Measurements from ENCODE around the gene RBM4. TPM values are rescaled to one million over a fixed set of nuclear protein-coding genes. Genes with fewer than 3 reads are reported as not detected.
A peak's percentile ranks its signal among the peaks of the same experiment; 100 is the strongest.

RBM4 gene
- total and polyA plus RNA-seq, 2 of the 13 experiments (the other 11 are each of a cell fraction or from before 2014, with no cell fraction given) = 126 to 136 TPM

DNA sequence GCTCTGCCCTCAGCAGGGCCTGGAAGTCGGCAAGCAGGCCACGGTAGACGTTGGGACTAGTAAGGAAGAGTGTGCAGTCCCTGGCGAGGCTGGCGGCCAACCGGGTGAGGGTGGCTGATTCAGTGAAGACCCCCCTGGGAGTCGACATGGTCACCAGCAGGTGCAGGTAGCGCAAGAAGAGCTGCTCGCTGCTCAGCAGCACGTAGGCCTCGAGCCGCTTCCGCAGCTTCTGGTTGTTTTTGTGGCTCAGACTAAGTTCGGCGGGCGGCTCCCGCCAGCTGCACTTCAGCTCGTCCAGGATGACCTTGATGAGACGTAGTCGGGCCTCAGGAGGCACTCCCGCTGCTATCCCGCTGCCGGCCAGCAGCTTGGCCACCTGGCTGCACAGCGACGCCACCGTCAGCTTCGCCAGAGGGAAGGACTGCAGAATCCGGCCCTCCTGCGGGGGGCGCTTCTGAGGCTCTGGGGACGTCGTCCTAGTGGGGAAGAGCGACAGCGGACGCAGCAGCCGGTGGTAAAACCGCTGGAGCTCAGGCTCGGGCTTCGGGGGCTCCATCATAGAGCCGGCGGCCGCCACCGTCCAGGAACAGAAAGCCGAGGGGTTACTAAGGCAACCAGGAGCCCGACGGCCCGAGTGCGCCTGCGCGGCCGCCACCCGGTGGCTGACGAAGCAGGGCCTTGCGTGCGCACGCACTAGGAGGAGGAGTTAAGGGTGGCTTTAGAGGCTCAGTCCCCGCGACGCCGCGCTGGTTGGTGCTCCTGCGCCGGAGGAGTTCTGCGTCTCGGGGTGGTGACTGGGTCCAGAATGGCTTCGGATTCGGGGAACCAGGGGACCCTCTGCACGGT, 45.8 kb upstream of the RBM4 start, which contains the start of the genes CCDC87 and CCS (continued):
- TF ChIP-seq, protein P1, sequence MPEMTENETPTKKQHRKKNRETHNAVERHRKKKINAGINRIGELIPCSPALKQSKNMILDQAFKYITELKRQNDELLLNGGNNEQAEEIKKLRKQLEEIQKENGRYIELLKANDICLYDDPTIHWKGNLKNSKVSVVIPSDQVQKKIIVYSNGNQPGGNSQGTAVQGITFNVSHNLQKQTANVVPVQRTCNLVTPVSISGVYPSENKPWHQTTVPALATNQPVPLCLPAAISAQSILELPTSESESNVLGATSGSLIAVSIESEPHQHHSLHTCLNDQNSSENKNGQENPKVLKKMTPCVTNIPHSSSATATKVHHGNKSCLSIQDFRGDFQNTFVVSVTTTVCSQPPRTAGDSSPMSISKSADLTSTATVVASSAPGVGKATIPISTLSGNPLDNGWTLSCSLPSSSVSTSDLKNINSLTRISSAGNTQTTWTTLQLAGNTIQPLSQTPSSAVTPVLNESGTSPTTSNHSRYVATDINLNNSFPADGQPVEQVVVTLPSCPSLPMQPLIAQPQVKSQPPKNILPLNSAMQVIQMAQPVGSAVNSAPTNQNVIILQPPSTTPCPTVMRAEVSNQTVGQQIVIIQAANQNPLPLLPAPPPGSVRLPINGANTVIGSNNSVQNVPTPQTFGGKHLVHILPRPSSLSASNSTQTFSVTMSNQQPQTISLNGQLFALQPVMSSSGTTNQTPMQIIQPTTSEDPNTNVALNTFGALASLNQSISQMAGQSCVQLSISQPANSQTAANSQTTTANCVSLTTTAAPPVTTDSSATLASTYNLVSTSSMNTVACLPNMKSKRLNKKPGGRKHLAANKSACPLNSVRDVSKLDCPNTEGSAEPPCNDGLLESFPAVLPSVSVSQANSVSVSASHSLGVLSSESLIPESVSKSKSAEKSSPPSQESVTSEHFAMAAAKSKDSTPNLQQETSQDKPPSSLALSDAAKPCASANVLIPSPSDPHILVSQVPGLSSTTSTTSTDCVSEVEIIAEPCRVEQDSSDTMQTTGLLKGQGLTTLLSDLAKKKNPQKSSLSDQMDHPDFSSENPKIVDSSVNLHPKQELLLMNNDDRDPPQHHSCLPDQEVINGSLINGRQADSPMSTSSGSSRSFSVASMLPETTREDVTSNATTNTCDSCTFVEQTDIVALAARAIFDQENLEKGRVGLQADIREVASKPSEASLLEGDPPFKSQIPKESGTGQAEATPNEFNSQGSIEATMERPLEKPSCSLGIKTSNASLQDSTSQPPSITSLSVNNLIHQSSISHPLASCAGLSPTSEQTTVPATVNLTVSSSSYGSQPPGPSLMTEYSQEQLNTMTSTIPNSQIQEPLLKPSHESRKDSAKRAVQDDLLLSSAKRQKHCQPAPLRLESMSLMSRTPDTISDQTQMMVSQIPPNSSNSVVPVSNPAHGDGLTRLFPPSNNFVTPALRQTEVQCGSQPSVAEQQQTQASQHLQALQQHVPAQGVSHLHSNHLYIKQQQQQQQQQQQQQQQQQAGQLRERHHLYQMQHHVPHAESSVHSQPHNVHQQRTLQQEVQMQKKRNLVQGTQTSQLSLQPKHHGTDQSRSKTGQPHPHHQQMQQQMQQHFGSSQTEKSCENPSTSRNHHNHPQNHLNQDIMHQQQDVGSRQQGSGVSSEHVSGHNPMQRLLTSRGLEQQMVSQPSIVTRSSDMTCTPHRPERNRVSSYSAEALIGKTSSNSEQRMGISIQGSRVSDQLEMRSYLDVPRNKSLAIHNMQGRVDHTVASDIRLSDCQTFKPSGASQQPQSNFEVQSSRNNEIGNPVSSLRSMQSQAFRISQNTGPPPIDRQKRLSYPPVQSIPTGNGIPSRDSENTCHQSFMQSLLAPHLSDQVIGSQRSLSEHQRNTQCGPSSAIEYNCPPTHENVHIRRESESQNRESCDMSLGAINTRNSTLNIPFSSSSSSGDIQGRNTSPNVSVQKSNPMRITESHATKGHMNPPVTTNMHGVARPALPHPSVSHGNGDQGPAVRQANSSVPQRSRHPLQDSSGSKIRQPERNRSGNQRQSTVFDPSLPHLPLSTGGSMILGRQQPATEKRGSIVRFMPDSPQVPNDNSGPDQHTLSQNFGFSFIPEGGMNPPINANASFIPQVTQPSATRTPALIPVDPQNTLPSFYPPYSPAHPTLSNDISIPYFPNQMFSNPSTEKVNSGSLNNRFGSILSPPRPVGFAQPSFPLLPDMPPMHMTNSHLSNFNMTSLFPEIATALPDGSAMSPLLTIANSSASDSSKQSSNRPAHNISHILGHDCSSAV (CRISPR knock-in tag; IDR thresholded peaks at IDR 0.05; ENCODE audit: borderline replicate concordance) = 0 out of 2 replicates have a peak, but pooled peaks have one; percentile 81
- TF ChIP-seq ZKSCAN8 (CRISPR knock-in tag; IDR thresholded peaks at IDR 0.05; ENCODE audit: borderline replicate concordance) (peak; percentile 65; the same call in 1 of the 2 replicates), RXRB (CRISPR knock-in tag; IDR thresholded peaks at IDR 0.05; ENCODE audit: borderline replicate concordance) (peak; percentile 38; the same call in 1 of the 2 replicates), CREB1 (IDR thresholded peaks at IDR 0.05) (peak; percentile 38; the same call in 1 of the 2 replicates), CREB1 (CRISPR knock-in tag; IDR thresholded peaks at IDR 0.05) (peak; percentile 53), DPF2 (CRISPR knock-in tag; IDR thresholded peaks at IDR 0.05; ENCODE audit: borderline replicate concordance, low read depth) (0 out of 2 replicates have a peak, but pooled peaks have one; percentile 25), SIN3A (IDR thresholded peaks at IDR 0.05; ENCODE audit: borderline replicate concordance, low read depth, low read length) (peak; percentile 80; the same call in 1 of the 2 replicates), ZNF333 (CRISPR knock-in tag; IDR thresholded peaks at IDR 0.05; ENCODE audit: borderline replicate concordance) (no peak), ZNF12 (CRISPR knock-in tag; IDR thresholded peaks at IDR 0.05) (peak; percentile 13; the same call in 1 of the 2 replicates), ZNF180 (CRISPR knock-in tag; IDR thresholded peaks at IDR 0.05; ENCODE audit: borderline replicate concordance, low read depth) (no peak), ZNF232 (CRISPR knock-in tag; IDR thresholded peaks at IDR 0.05; ENCODE audit: borderline replicate concordance) (0 out of 2 replicates have a peak, but pooled peaks have one; percentile 63), ZNF879 (CRISPR knock-in tag; IDR thresholded peaks at IDR 0.05) (no peak), ZNF121 (CRISPR knock-in tag; IDR thresholded peaks at IDR 0.05) (peak; percentile 67; the same call in 1 of the 2 replicates), HDAC1 (CRISPR knock-in tag; IDR thresholded peaks at IDR 0.05) (peak; percentile 87), ZNF572 (CRISPR knock-in tag; IDR thresholded peaks at IDR 0.05) (no peak), ATF7-NPFF (CRISPR knock-in tag; IDR thresholded peaks at IDR 0.05; ENCODE audit: low read depth) (peak; percentile 66), ZNF234 (CRISPR knock-in tag; conservative IDR thresholded peaks at IDR 0.05) (peak; percentile 49; the same call in 1 of the 2 replicates), ZNF772 (CRISPR knock-in tag; IDR thresholded peaks at IDR 0.05) (peak; percentile 97)
- TF ChIP-seq, protein P2, sequence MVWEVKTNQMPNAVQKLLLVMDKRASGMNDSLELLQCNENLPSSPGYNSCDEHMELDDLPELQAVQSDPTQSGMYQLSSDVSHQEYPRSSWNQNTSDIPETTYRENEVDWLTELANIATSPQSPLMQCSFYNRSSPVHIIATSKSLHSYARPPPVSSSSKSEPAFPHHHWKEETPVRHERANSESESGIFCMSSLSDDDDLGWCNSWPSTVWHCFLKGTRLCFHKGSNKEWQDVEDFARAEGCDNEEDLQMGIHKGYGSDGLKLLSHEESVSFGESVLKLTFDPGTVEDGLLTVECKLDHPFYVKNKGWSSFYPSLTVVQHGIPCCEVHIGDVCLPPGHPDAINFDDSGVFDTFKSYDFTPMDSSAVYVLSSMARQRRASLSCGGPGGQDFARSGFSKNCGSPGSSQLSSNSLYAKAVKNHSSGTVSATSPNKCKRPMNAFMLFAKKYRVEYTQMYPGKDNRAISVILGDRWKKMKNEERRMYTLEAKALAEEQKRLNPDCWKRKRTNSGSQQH (CRISPR knock-in tag; IDR thresholded peaks at IDR 0.05; ENCODE audit: low read depth) = 0 out of 2 replicates have a peak, but pooled peaks have one; percentile 1

Measured in HepG2 (cell line).